HEK293 (cell line): Measurements from ENCODE around the gene SPPL2C.

Source experiments
- CTCF ChIA-PET: fragments of 350-600 bp; formaldehyde crosslinking; extraction: SDS; loops from one replicate; lab custom pipeline; 2021; ENCODE audit warnings: antibody characterized with exemption; lab: Yijun Ruan, JAX
- POLR2A ChIA-PET: fragments of 300-600 bp; formaldehyde crosslinking; extraction: SDS; loops from one replicate; lab custom pipeline; 2020; ENCODE audit warnings: antibody characterized with exemption, inconsistent platforms; lab: Yijun Ruan, JAX
- H3K27ac ChIP-seq: fragments of 200-500 bp; sonication (Bioruptor generic); 2 replicates; pipeline ENCODE4 v1.5.1; 2014; ENCODE audit warnings: low read depth, low read length, control low read depth, inconsistent platforms; ENCODE audit errors: extremely low read depth
- H3K36me3 ChIP-seq, 2 experiments: fragments of 200-500 bp in 1 of 2; sonication (Bioruptor generic) in 1 of 2; 1 replicate in 1 of 2; 2 replicates in 1 of 2; pipeline ENCODE4 v1.5.1; 2014 to 2017; ENCODE audit warnings: inconsistent platforms in 2 of 2, low read length in 2 of 2; ENCODE audit not compliant: control insufficient read depth in 2 of 2, insufficient read depth in 1 of 2
- H3K4me1 ChIP-seq: fragments of 200-500 bp; sonication (Bioruptor generic); 2 replicates; pipeline ENCODE4 v1.5.1; 2014; ENCODE audit warnings: mild to moderate bottlenecking, low read length, inconsistent platforms; ENCODE audit not compliant: control insufficient read depth, insufficient read depth
- H3K4me3 ChIP-seq: 2 replicates; pipeline ENCODE4 v1.5.1; 2011; ENCODE audit warnings: low read depth, mild to moderate bottlenecking, control low read depth, low read length, moderate library complexity
- H3K9me3 ChIP-seq: fragments of 200-500 bp; sonication (Bioruptor generic); 2 replicates; pipeline ENCODE4 v1.5.1; 2014; ENCODE audit warnings: low read depth, low read length, inconsistent platforms; ENCODE audit not compliant: control insufficient read depth, insufficient read depth
- EGR2 ChIP-seq: fragments of 450-650 bp; formaldehyde crosslinking; IDR thresholded peaks from 2 replicates; pipeline ENCODE4 v1.5.1; 2016; ENCODE audit warnings: low read depth, missing biosample characterization, missing genetic modification characterization
- GLIS1 ChIP-seq: fragments of 450-650 bp; formaldehyde crosslinking; IDR thresholded peaks from 2 replicates; pipeline ENCODE4 v1.5.1; 2016; ENCODE audit warnings: missing biosample characterization, missing genetic modification characterization
- HOXA7 ChIP-seq: sonication (generic); formaldehyde crosslinking; IDR thresholded peaks from 2 replicates; pipeline ENCODE4 v1.8.1; 2022; ENCODE audit warnings: missing genetic modification reagents, borderline replicate concordance
- HOXC10 ChIP-seq: sonication (generic); formaldehyde crosslinking; IDR thresholded peaks from 2 replicates; pipeline ENCODE4 v1.8.1; 2023; ENCODE audit warnings: mild to moderate bottlenecking, missing genetic modification reagents
- PRDM1 ChIP-seq: fragments of 450-650 bp; formaldehyde crosslinking; IDR thresholded peaks from 2 replicates; pipeline ENCODE4; 2016; ENCODE audit warnings: missing biosample characterization, missing genetic modification characterization
- ZBTB11 ChIP-seq: fragments of 450-650 bp; formaldehyde crosslinking; conservative IDR thresholded peaks from 2 replicates; pipeline ENCODE4 v1.5.1; 2016; ENCODE audit warnings: low read depth, missing biosample characterization, missing genetic modification characterization
- ZBTB17 ChIP-seq: fragments of 450-650 bp; formaldehyde crosslinking; IDR thresholded peaks from 2 replicates; pipeline ENCODE4 v1.5.1; 2016; ENCODE audit warnings: missing biosample characterization, missing genetic modification characterization
- ZFHX2 ChIP-seq: fragments of 450-650 bp; formaldehyde crosslinking; conservative IDR thresholded peaks from 2 replicates; pipeline ENCODE4 v1.5.1; 2016; ENCODE audit warnings: missing biosample characterization, missing genetic modification characterization
- ZFP41 ChIP-seq: fragments of 450-650 bp; formaldehyde crosslinking; IDR thresholded peaks from 2 replicates; pipeline ENCODE4 v1.5.1; 2016; ENCODE audit warnings: missing biosample characterization, missing genetic modification characterization, borderline replicate concordance
- ZFP69B ChIP-seq: fragments of 450-650 bp; formaldehyde crosslinking; IDR thresholded peaks from 2 replicates; pipeline ENCODE4 v1.5.1; 2016; ENCODE audit warnings: missing biosample characterization, missing genetic modification characterization
- ZNF112 ChIP-seq: fragments of 450-650 bp; formaldehyde crosslinking; IDR thresholded peaks from 2 replicates; pipeline ENCODE4 v1.5.0; 2017; ENCODE audit warnings: missing biosample characterization, missing genetic modification characterization
- ZNF2 ChIP-seq: fragments of 450-650 bp; formaldehyde crosslinking; IDR thresholded peaks from 2 replicates; pipeline ENCODE4 v1.5.1; 2016; ENCODE audit warnings: missing biosample characterization, missing genetic modification characterization
- ZNF354C ChIP-seq: fragments of 450-650 bp; formaldehyde crosslinking; IDR thresholded peaks from 2 replicates; pipeline ENCODE4 v1.5.1; 2016; ENCODE audit warnings: missing biosample characterization, missing genetic modification characterization, low read depth, borderline replicate concordance
- ZNF48 ChIP-seq: fragments of 450-650 bp; formaldehyde crosslinking; IDR thresholded peaks from 2 replicates; pipeline ENCODE4 v1.5.1; 2016; ENCODE audit warnings: missing biosample characterization, missing genetic modification characterization
- ZNF548 ChIP-seq: fragments of 450-650 bp; formaldehyde crosslinking; IDR thresholded peaks from 2 replicates; pipeline ENCODE4 v1.5.1; 2016; ENCODE audit warnings: missing biosample characterization, missing genetic modification characterization
- ZNF558 ChIP-seq: fragments of 450-650 bp; formaldehyde crosslinking; IDR thresholded peaks from 2 replicates; pipeline ENCODE4 v1.5.1; 2016; ENCODE audit warnings: missing biosample characterization, missing genetic modification characterization
- ZNF580 ChIP-seq: fragments of 450-650 bp; formaldehyde crosslinking; IDR thresholded peaks from 2 replicates; pipeline ENCODE4 v1.5.1; 2016; ENCODE audit warnings: missing biosample characterization, missing genetic modification characterization
- ZNF585B ChIP-seq: fragments of 450-650 bp; formaldehyde crosslinking; IDR thresholded peaks from 2 replicates; pipeline ENCODE4 v1.5.1; 2016; ENCODE audit warnings: missing biosample characterization, missing genetic modification characterization
- ZNF658 ChIP-seq: fragments of 450-650 bp; formaldehyde crosslinking; IDR thresholded peaks from 2 replicates; pipeline ENCODE4; 2016; ENCODE audit warnings: missing biosample characterization, missing genetic modification characterization
- ZNF660 ChIP-seq: fragments of 450-650 bp; IDR thresholded peaks from 2 replicates; pipeline ENCODE4 v1.5.1; 2018; ENCODE audit warnings: missing biosample characterization, mild to moderate bottlenecking, missing genetic modification characterization
- ZNF664 ChIP-seq: fragments of 450-650 bp; formaldehyde crosslinking; IDR thresholded peaks from 2 replicates; pipeline ENCODE4 v1.5.1; 2016; ENCODE audit warnings: missing biosample characterization, missing genetic modification characterization
- ZSCAN30 ChIP-seq: fragments of 450-650 bp; IDR thresholded peaks from 2 replicates; pipeline ENCODE4 v1.5.1; 2018; ENCODE audit warnings: missing biosample characterization, mild to moderate bottlenecking, missing genetic modification characterization, moderate library complexity
- ZSCAN4 ChIP-seq: fragments of 450-650 bp; formaldehyde crosslinking; IDR thresholded peaks from 2 replicates; pipeline ENCODE4 v1.5.1; 2017; ENCODE audit warnings: missing biosample characterization, missing genetic modification characterization
- ZSCAN5A ChIP-seq: fragments of 450-650 bp; formaldehyde crosslinking; IDR thresholded peaks from 2 replicates; pipeline ENCODE4 v1.5.1; 2016; ENCODE audit warnings: missing biosample characterization, missing genetic modification characterization
- ZXDB ChIP-seq: fragments of 450-650 bp; formaldehyde crosslinking; IDR thresholded peaks from 2 replicates; pipeline ENCODE4 v1.5.1; 2016; ENCODE audit warnings: missing biosample characterization, missing genetic modification characterization

SPPL2C gene

GRCh38 chr17:45867702-45868101, 23.0 kb downstream of the SPPL2C start (continued):
- no peak for TF ChIP-seq ZSCAN4 (tag by site-specific recombination)
- no peak for TF ChIP-seq ZFHX2 (tag by site-specific recombination)
- no peak for TF ChIP-seq HOXC10 (CRISPR knock-in tag)
- no peak for TF ChIP-seq ZNF112 (tag by site-specific recombination)
- no peak for TF ChIP-seq ZNF548 (tag by site-specific recombination)
- no peak for TF ChIP-seq ZSCAN30 (tag by site-specific recombination)
- TF ChIP-seq ZNF658 (tag by site-specific recombination): no peak
- no peak for TF ChIP-seq ZFP41 (tag by site-specific recombination)
- no peak for TF ChIP-seq PRDM1 (tag by site-specific recombination)

- H3K27ac ChIP-seq: no peak overlapping the region
- POLR2A ChIA-PET: no interaction called here
- no peak overlapping the region for H3K4me3 ChIP-seq
- no peaks in the 10 kb centered on the region for H3K9me3 ChIP-seq
- H3K4me1 ChIP-seq: no peaks in the 10 kb centered on the region
- H3K36me3 ChIP-seq: no peaks in the 10 kb centered on the region
- TF ChIP-seq ZNF48 (tag by site-specific recombination) (no peak), ZNF2 (no peak), HOXA7 (CRISPR knock-in tag) (no peak), ZBTB11 (tag by site-specific recombination) (no peak), ZNF585B (tag by site-specific recombination) (no peak), ZNF660 (tag by site-specific recombination) (no peak), ZNF580 (tag by site-specific recombination) (no peak), ZNF664 (no peak), ZFP69B (tag by site-specific recombination) (no peak), ZBTB17 (no peak), ZNF112 (tag by site-specific recombination) (no peak), ZXDB (no peak), ZNF354C (tag by site-specific recombination) (no peak), ZSCAN5A (tag by site-specific recombination) (no peak), EGR2 (no peak), GLIS1 (tag by site-specific recombination) (no peak), ZNF558 (no peak)
- TF ChIP-seq, all 188 proteins: peak for 0
- CTCF ChIA-PET: no interaction called here
Measured at GRCh38 chr17:45868276-45868675, 23.6 kb downstream of the SPPL2C start.
